AG04450 (cell line): Measurements from ENCODE around the gene CSRP1. TPM values are rescaled to one million over a fixed set of nuclear protein-coding genes. Genes with fewer than 3 reads are reported as not detected.

ENCODE experiments used
- CTCF ChIA-PET: fragments of 300-600, 350-600 bp; formaldehyde crosslinking; extraction: SDS; loops from one replicate; lab custom pipeline; 2022; ENCODE audit warnings: antibody characterized with exemption, inconsistent platforms; lab: Charles Lee
- POLR2A ChIA-PET: fragments of 350-600 bp; formaldehyde crosslinking; extraction: SDS; loops from one replicate; lab custom pipeline; 2021; ENCODE audit warnings: antibody characterized with exemption, inconsistent platforms; lab: Yijun Ruan, JAX
- DNase-seq: peaks from one replicate; pipeline ENCODE4 v3.0.0-alpha.2; 2011; ENCODE audit warnings: low read depth, low spot score
- H3K27ac ChIP-seq: one replicate; pipeline ENCODE4 v1.5.1; 2012; ENCODE audit warnings: low read depth, low read length, control low read depth
- H3K27me3 ChIP-seq: one replicate; pipeline ENCODE4 v1.6.0; 2012; ENCODE audit warnings: low read length; ENCODE audit not compliant: control insufficient read depth, insufficient read depth
- H3K4me3 ChIP-seq: 2 replicates; pipeline ENCODE4 v1.5.1; 2011; ENCODE audit warnings: mild to moderate bottlenecking, low read depth, low read length, control low read depth
- H3K9me3 ChIP-seq: 2 replicates; pipeline ENCODE4 v1.5.1; 2012; ENCODE audit warnings: low read length; ENCODE audit not compliant: control insufficient read depth, insufficient read depth
- polyA plus RNA-seq: library from polyadenylated mRNA; depleted of rRNA; stranded (reverse); fragments of >200 nt; gene quantifications from 2 replicates; pipeline ENCODE4 v1.2.3, GENCODE V29; 2011
- TF ChIP-seq, protein P1 (sequence below): IDR thresholded peaks from 2 replicates; pipeline ENCODE4 v1.5.1; 2011; ENCODE audit warnings: low read depth, low read length, control low read depth, inconsistent platforms

Gene CSRP1
- polyA plus RNA-seq, 1 experiment = 641 TPM

DNA sequence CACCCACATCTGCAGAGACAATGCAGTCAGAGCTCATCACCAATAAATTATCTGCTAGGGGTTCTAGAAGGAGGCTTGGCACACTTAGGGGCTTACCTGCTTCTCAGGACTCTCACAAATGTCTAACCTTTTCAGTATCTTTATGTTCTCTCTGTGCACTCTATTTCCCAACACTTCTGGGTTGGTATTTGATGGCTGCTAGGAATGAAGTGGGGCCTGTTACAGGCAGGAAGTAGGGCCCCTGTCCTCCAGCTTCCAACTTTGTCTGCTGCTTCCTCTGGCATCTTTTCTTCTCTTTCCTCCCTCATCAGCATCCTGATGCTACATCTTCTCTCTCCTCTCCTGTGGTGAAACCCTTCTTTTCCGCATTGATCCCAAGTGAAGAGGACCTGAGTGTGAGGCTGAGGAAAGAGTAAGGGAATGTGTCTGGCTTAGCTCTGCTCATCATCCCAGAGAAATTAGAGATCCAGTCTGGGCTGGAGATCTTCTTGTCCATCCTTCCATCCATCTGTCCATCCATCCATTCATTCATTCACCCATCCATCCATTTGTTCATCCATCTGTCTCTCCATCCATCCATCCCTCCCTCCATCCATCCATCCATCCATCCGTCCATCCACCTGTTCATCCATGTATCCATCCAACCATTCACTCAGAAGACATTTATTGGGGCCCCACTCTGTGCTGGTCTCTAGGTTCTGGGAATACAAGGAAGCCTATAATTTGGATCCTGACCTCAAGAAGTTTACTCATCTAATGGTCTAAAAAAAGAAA lies 2.9 kb upstream of the CSRP1 start:
- Histone ChIP-seq H3K27ac (peak overlapping the region; percentile 66), H3K27me3 (no peaks in the 10 kb centered on the region), H3K4me3 (no peak overlapping the region), H3K9me3 (no peaks in the 10 kb centered on the region; the same call in 1 of the 2 replicates)
- TF ChIP-seq, protein P1, sequence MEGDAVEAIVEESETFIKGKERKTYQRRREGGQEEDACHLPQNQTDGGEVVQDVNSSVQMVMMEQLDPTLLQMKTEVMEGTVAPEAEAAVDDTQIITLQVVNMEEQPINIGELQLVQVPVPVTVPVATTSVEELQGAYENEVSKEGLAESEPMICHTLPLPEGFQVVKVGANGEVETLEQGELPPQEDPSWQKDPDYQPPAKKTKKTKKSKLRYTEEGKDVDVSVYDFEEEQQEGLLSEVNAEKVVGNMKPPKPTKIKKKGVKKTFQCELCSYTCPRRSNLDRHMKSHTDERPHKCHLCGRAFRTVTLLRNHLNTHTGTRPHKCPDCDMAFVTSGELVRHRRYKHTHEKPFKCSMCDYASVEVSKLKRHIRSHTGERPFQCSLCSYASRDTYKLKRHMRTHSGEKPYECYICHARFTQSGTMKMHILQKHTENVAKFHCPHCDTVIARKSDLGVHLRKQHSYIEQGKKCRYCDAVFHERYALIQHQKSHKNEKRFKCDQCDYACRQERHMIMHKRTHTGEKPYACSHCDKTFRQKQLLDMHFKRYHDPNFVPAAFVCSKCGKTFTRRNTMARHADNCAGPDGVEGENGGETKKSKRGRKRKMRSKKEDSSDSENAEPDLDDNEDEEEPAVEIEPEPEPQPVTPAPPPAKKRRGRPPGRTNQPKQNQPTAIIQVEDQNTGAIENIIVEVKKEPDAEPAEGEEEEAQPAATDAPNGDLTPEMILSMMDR = no peak
- DNase-seq = no peak
- ChIA-PET CTCF (interaction anchor here (6.2 to 8.9 kb wide), 2 partner anchors 24 to 76 kb away, joined by 135 to 307 read pairs; no protein-coding TSS in a partner anchor), POLR2A (interaction anchor here (0.8 to 0.9 kb wide), 2 partner anchors 41 to 48 kb away, joined by 4 to 5 read pairs; partner anchors contain the start of gene PHLDA3)

DNA sequence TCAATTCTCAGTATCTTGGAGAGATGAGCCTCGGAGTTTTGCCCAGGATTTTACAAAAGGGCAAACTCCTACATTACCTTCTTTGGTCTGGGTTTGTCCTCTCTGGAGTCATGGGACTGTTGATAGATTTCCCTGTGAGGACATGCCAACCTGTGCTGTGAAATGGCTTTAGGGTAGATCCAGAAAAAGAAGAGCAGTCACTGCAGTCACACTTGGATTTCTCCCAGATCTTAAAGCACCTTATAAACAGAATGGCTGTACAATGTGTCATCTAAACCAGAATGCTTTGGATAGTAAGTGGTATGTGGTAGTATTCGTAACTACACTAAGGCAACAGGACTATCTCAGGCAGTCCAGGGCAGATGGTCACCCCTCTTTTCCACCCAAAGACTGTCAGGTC lies 1.9 kb upstream of the CSRP1 start:
- CTCF ChIA-PET = interaction anchor here (0.5 to 8.9 kb wide), 3 partner anchors 13 to 75 kb away, joined by 3 to 307 read pairs (median 135); no protein-coding TSS in a partner anchor
- Histone ChIP-seq H3K9me3 (no peaks in the 10 kb centered on the region; the same call in 1 of the 2 replicates), H3K27ac (peak overlapping the region; percentile 66), H3K27me3 (no peaks in the 10 kb centered on the region), H3K4me3 (no peak overlapping the region)
- TF ChIP-seq, protein P1 = no peak
- DNase-seq = no peak
- POLR2A ChIA-PET = interaction anchor here (0.8 to 0.9 kb wide), 2 partner anchors 40 to 47 kb away, joined by 4 to 5 read pairs; partner anchors contain the start of gene PHLDA3

DNA sequence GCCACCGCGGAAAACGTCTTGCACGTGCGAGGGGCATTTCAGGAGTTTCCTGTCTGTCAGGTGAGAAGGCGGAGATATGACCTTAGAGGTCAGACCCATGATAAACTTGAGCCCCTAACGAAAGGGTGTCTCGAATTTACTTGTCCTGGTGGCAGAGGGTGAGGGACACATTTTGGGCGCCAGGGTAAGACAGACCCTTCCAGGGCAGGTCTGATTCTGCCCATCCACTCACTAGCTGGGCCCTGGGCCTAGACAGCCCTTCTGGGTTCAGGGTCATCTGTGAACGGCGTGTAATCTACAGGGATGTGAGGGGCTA lies 395 bp upstream of the CSRP1 start:
- peak overlapping the region; percentile 85 for H3K4me3 ChIP-seq
- no peaks in the 10 kb centered on the region for H3K27me3 ChIP-seq
- H3K27ac ChIP-seq = peak overlapping the region; percentile 55
- TF ChIP-seq, protein P1 = no peak
- no peaks in the 10 kb centered on the region; the same call in 1 of the 2 replicates for H3K9me3 ChIP-seq
- CTCF ChIA-PET = interaction anchor here (1.1 kb wide), 1 partner anchor 9 kb away, joined by 3 read pairs; no protein-coding TSS in a partner anchor
- POLR2A ChIA-PET = interaction anchor here (0.5 to 2.0 kb wide), 8 partner anchors 10 to 59 kb away, joined by 3 to 6 read pairs (median 4); no protein-coding TSS in a partner anchor
- no peak for DNase-seq

DNA sequence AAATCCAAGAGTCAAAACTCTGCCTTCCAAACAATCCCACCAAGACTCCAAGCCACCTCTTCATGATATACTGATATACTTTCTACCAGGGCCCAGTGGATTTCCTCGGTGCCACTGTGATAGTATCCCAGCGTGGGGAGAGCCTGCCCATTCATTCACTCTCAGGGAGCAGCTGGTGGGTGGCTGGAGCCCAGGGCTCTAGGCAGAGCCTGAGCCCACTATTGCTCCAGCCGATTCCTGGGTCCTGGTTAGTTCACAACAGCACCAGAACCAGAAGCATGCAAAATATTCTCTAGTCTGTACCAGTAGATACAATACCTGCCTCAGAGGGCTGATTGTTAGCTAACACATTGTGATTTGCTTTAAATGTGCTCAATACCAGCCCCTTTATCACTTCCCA lies 831 bp downstream of the CSRP1 start:
- TF ChIP-seq, protein P1 = no peak
- H3K27me3 ChIP-seq = no peaks in the 10 kb centered on the region
- POLR2A ChIA-PET = interaction anchor here (0.5 to 4.3 kb wide), 8 partner anchors 12 to 96 kb away, joined by 3 to 66 read pairs (median 4); partner anchors contain the start of gene PHLDA3
- DNase-seq = no peak
- CTCF ChIA-PET = interaction anchor here (0.8 to 1.1 kb wide), 3 partner anchors 10 to 71 kb away, joined by 3 to 4 read pairs (median 4); no protein-coding TSS in a partner anchor
- H3K27ac ChIP-seq = peak overlapping the region; percentile 99
- peak overlapping the region; percentile 85 for H3K4me3 ChIP-seq
- no peaks in the 10 kb centered on the region; the same call in 1 of the 2 replicates for H3K9me3 ChIP-seq

DNA sequence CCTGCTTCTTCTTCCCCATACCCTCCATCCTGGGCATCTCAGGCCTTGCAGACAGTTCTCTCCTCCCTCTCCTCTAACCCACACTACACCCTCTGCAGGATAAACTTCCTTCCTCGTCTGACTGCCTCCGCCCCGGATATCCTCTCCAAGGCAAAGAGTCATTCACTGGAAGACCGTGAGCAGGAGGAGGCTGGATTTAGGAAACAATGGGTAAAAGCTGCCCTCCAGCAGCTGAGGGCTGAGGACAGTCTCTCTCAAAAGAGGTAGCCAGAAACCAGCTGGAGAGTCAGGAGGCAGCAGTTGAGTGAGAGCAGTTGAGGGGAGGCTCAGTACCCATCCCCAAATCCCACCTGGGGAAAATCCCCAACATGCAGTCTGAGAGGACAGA lies 1.4 kb downstream of the CSRP1 start:
- H3K4me3 ChIP-seq = peak overlapping the region; percentile 85
- DNase-seq = no peak
- ChIA-PET POLR2A (interaction anchor here (0.5 to 4.3 kb wide), 6 partner anchors 11 to 46 kb away, joined by 3 to 66 read pairs (median 6); partner anchors contain the start of gene PHLDA3), CTCF (interaction anchor here (0.8 to 1.1 kb wide), 3 partner anchors 9 to 70 kb away, joined by 3 to 4 read pairs (median 4); no protein-coding TSS in a partner anchor)
- no peaks in the 10 kb centered on the region; the same call in 1 of the 2 replicates for H3K9me3 ChIP-seq
- TF ChIP-seq, protein P1 = no peak
- H3K27ac ChIP-seq = peak overlapping the region; percentile 99
- H3K27me3 ChIP-seq = no peaks in the 10 kb centered on the region
